Nephron progenitor cell (in vitro differentiated cells): ENCODE data around the gene QSOX1.
A peak's percentile ranks its signal among the peaks of the same experiment; 100 is the strongest.

Source experiments
- DNase-seq: peaks from one replicate; pipeline ENCODE4 v3.0.0; 2021
- H3K27ac Mint-ChIP-seq: 2 replicates; pipeline ENCODE4 v1.8.0; 2021; ENCODE audit warnings: mild to moderate bottlenecking, moderate library complexity, mixed read lengths
- H3K27me3 Mint-ChIP-seq: 2 replicates; pipeline ENCODE4 v1.8.0; 2021; ENCODE audit warnings: mild to moderate bottlenecking, low read depth, mixed read lengths; ENCODE audit not compliant: poor library complexity
- H3K36me3 Mint-ChIP-seq: 2 replicates; pipeline ENCODE4 v1.8.0; 2021; ENCODE audit warnings: low read depth, mixed read lengths
- H3K4me1 Mint-ChIP-seq: 2 replicates; pipeline ENCODE4 v1.8.0; 2021; ENCODE audit warnings: mixed read lengths
- H3K4me3 Mint-ChIP-seq: 2 replicates; pipeline ENCODE4 v1.8.0; 2021; ENCODE audit warnings: mild to moderate bottlenecking, moderate library complexity, mixed read lengths
- H3K9me3 Mint-ChIP-seq: 2 replicates; pipeline ENCODE4 v1.8.0; 2021; ENCODE audit warnings: mild to moderate bottlenecking, moderate library complexity, mixed read lengths
- TF ChIP-seq, protein P1 (sequence below): fragments of 200-600 bp; sonication (generic); IDR thresholded peaks from 2 replicates; pipeline ENCODE4 v1.5.0; 2021; ENCODE audit warnings: antibody characterized with exemption

Gene QSOX1

GRCh38 chr1:180154003-180154324 is 705 bp upstream of the QSOX1 start:
- H3K4me1 Mint-ChIP-seq, result peaks cover 41% of the 10 kb centered on the region
- TF ChIP-seq, protein P1, sequence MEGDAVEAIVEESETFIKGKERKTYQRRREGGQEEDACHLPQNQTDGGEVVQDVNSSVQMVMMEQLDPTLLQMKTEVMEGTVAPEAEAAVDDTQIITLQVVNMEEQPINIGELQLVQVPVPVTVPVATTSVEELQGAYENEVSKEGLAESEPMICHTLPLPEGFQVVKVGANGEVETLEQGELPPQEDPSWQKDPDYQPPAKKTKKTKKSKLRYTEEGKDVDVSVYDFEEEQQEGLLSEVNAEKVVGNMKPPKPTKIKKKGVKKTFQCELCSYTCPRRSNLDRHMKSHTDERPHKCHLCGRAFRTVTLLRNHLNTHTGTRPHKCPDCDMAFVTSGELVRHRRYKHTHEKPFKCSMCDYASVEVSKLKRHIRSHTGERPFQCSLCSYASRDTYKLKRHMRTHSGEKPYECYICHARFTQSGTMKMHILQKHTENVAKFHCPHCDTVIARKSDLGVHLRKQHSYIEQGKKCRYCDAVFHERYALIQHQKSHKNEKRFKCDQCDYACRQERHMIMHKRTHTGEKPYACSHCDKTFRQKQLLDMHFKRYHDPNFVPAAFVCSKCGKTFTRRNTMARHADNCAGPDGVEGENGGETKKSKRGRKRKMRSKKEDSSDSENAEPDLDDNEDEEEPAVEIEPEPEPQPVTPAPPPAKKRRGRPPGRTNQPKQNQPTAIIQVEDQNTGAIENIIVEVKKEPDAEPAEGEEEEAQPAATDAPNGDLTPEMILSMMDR, result no peak
- H3K27me3 Mint-ChIP-seq, result peaks cover 30% of the 10 kb centered on the region
- H3K9me3 Mint-ChIP-seq, result no peaks in the 10 kb centered on the region
- H3K36me3 Mint-ChIP-seq, result no peaks in the 10 kb centered on the region
- H3K4me3 Mint-ChIP-seq, result peak overlapping the region; percentile 94
- no peak overlapping the region for H3K27ac Mint-ChIP-seq
- no peak for DNase-seq

- no peak for DNase-seq
- peaks cover 41% of the 10 kb centered on the region for H3K4me1 Mint-ChIP-seq
- TF ChIP-seq, protein P1, result no peak
- peaks cover 28% of the 10 kb centered on the region for H3K27me3 Mint-ChIP-seq
- no peaks in the 10 kb centered on the region for H3K36me3 Mint-ChIP-seq
- peak overlapping the region; percentile 97 for H3K4me3 Mint-ChIP-seq
- H3K27ac Mint-ChIP-seq, result no peak overlapping the region
- no peaks in the 10 kb centered on the region for H3K9me3 Mint-ChIP-seq
Measured at GRCh38 chr1:180155182-180155682, 563 bp downstream of the QSOX1 start.

DNA sequence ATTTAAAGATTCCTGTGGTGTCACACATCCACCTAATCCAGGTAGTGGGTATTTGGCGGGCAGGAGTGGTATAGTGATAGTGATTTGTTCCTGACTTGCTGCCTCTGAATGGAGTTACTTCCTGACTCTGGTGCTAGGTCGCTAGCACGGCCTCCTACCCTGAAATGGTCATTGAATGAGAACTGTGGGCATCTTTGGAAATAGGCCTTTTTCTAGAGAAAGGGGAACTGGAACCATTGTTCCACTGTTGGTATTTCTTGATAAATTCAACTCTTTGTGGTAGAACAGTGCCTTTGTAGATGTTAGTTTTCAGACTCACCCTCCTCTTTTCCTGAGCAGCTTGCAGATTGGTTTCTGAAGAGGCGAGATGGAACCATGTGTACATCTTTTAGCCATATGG is 1.5 kb downstream of the QSOX1 start:
- Mint-ChIP-seq H3K36me3 (no peaks in the 10 kb centered on the region), H3K27ac (no peak overlapping the region), H3K9me3 (no peaks in the 10 kb centered on the region), H3K27me3 (peaks cover 21% of the 10 kb centered on the region), H3K4me1 (peaks cover 41% of the 10 kb centered on the region), H3K4me3 (peak overlapping the region; percentile 97)
- TF ChIP-seq, protein P1, result no peak
- DNase-seq, result no peak

DNA sequence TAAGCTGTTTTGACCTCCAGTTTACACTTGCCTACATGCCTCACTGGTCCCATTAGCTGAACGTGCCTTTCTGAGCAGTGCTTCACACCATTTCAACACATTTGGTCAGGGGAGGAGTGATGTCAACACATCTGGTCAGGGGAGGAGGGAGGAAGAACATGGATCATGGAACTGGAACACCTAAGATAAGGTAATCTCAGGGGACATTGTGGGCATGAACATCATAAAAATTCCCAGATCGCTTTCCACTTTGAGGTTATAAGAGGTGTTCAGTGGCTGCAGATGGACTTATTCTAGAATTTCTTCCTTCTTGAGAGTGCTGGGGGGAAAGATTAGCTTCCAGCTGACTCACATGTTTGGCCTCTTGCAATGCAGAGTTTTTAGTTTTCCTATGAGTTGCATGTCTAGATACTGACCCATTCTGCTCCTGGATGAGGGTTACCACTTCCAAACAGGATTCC is 2.0 kb downstream of the QSOX1 start:
- H3K36me3 Mint-ChIP-seq, result no peaks in the 10 kb centered on the region
- H3K4me1 Mint-ChIP-seq, result peaks cover 41% of the 10 kb centered on the region
- DNase-seq, result no peak
- peaks cover 17% of the 10 kb centered on the region for H3K27me3 Mint-ChIP-seq
- TF ChIP-seq, protein P1, result no peak
- H3K9me3 Mint-ChIP-seq, result no peaks in the 10 kb centered on the region
- peak overlapping the region; percentile 97 for H3K4me3 Mint-ChIP-seq
- no peak overlapping the region for H3K27ac Mint-ChIP-seq

DNA sequence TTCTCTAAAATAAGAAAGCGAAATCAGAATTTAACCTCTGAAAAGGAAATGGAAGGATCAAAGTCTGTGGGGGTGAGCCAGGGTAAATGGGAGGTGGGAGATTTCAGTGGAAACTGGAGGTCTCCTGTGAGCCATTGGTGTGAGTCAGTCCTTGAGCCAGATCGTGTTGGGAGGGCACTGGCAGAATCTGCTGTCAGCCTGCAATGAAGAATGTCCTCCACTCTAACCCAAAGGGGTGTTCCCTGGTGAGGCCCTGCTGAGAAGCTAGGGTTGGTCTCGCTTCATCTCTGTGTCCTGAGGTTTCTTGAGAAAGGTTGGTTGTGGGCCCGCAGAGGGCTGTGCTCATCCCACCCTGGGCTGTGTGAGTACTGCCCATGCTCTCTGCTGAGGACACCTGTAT is 2.4 kb downstream of the QSOX1 start:
- Mint-ChIP-seq H3K4me3 (peak overlapping the region; percentile 97), H3K27ac (no peak overlapping the region), H3K36me3 (no peaks in the 10 kb centered on the region), H3K4me1 (peaks cover 41% of the 10 kb centered on the region), H3K27me3 (peaks cover 12% of the 10 kb centered on the region), H3K9me3 (no peaks in the 10 kb centered on the region)
- DNase-seq, result no peak
- TF ChIP-seq, protein P1, result no peak

GRCh38 chr1:180157576-180158057 is 2.9 kb downstream of the QSOX1 start:
- H3K27ac Mint-ChIP-seq, result no peak overlapping the region
- no peaks in the 10 kb centered on the region for H3K36me3 Mint-ChIP-seq
- H3K9me3 Mint-ChIP-seq, result no peaks in the 10 kb centered on the region
- TF ChIP-seq, protein P1, result no peak
- peaks cover 7% of the 10 kb centered on the region for H3K27me3 Mint-ChIP-seq
- no peak for DNase-seq
- H3K4me1 Mint-ChIP-seq, result peaks cover 41% of the 10 kb centered on the region
- no peak overlapping the region for H3K4me3 Mint-ChIP-seq
